GM18499 (cell line): ENCODE measurements around the gene MRPL22.
A peak's percentile ranks its signal among the peaks of the same experiment; 100 is the strongest.
"Not testable (repeated sequence)": the region's sequence is repeated elsewhere in the genome, so short reads cannot be mapped to it uniquely, and the experiment has no call there.

Experiments
- ATAC-seq: cut with Tn5 transposase; IDR thresholded peaks from one replicate; pipeline ENCODE4 v1.9.1; 2021; ENCODE audit warnings: moderate number of reproducible peaks; ENCODE audit not compliant: insufficient read depth, unreplicated experiment

Gene MRPL22

GRCh38 chr5:154986151-154986550 lies 45.3 kb downstream of the MRPL22 start:
- no peak for ATAC-seq

- ATAC-seq = no peak
Observed at GRCh38 chr5:154989626-154990025, 48.8 kb downstream of the MRPL22 start.

GRCh38 chr5:154993461-154993860 lies 52.6 kb downstream of the MRPL22 start:
- no peak for ATAC-seq

- no peak for ATAC-seq
Observed at GRCh38 chr5:154995679-154996078, 54.8 kb downstream of the MRPL22 start.

GRCh38 chr5:154997746-154998145 lies 56.9 kb downstream of the MRPL22 start:
- ATAC-seq = no peak

- ATAC-seq = no peak
Observed at GRCh38 chr5:154999865-155000264, 59.0 kb downstream of the MRPL22 start.

GRCh38 chr5:155001523-155001922 lies 60.6 kb downstream of the MRPL22 start:
- ATAC-seq = no peak

GRCh38 chr5:155002722-155003121 lies 61.8 kb downstream of the MRPL22 start:
- ATAC-seq = not testable (repeated sequence)

GRCh38 chr5:155004138-155004744 lies 63.4 kb downstream of the MRPL22 start:
- no peak for ATAC-seq

GRCh38 chr5:155006265-155006664 lies 65.4 kb downstream of the MRPL22 start:
- not testable (repeated sequence) for ATAC-seq

- ATAC-seq = no peak
Observed at GRCh38 chr5:155008669-155009068, 67.8 kb downstream of the MRPL22 start.

GRCh38 chr5:155010881-155011280 lies 70.0 kb downstream of the MRPL22 start:
- no peak for ATAC-seq

GRCh38 chr5:155013526-155013925 lies 72.7 kb downstream of the MRPL22 start, which contains the start of gene KIF4B:
TSS of gene KIF4B (plus strand) at chr5:155013755. CDS start at chr5:155013860, 105 bp downstream.
- ATAC-seq = no peak

- no peak for ATAC-seq
Observed at GRCh38 chr5:155015239-155015638, 74.4 kb downstream of the MRPL22 start.

- peak; percentile 97 for ATAC-seq
Observed at GRCh38 chr5:155017610-155018009, 76.7 kb downstream of the MRPL22 start.
